Measurements from ENCODE around the gene MED26.

The MED26 gene

DNA sequence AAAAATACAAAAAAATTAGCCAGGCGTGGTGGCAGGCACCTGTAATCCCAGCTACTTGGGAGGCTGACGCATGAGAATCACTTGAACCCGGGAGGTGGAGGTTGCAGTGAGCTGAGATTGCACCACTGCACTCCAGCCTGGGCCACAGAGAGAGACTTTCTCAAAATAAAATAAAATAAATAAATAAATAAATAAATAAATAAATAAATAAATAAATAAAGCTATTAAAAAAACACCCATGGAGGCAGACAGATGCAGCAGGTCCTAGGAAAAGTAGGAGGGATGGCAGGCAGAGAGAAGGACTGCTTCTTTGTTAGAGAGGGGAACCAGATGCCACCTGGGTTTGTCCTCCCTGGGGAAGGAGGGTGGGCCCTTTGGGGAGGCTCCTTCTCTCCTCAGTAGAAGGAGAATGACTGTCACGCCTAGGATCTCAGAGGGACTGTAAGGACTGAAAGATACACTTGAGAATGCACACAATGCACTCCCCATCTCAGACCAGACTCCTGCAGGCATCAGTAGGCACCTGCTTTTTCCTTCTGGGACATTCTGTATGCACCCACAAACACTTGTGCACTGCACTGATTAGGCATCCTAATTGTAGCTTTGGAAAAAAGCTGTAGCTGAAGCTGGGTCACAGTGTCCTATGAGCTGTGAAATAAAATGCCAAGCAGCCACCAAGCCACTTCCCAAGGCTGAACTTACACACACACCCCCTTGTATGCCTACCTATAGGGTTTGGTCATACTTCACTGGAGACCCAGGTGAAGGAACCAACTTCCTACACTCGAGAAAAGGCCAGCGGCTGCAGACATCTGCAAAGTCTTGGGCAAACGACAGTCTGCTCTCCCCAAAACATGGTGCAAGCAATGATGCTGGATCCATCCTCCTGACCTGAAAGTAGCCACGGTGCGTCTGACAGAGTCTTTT lies 36.9 kb downstream of the MED26 start:
- DNase-seq (ENCODE audit: low read depth in 2 of 2, low spot score in 1 of 2), result no peak

- DNase-seq (ENCODE audit: low read depth in 2 of 2, low spot score in 1 of 2), result no peak
Observed at GRCh38 chr19:16589917-16590316, 38.1 kb downstream of the MED26 start.

- no peak for DNase-seq (ENCODE audit: low read depth in 2 of 2, low spot score in 1 of 2)
Observed at GRCh38 chr19:16588824-16589577, 39.0 kb downstream of the MED26 start.

- DNase-seq (ENCODE audit: low read depth in 2 of 2, low spot score in 1 of 2), result no peak
Observed at GRCh38 chr19:16587833-16588823, 39.9 kb downstream of the MED26 start.

DNA sequence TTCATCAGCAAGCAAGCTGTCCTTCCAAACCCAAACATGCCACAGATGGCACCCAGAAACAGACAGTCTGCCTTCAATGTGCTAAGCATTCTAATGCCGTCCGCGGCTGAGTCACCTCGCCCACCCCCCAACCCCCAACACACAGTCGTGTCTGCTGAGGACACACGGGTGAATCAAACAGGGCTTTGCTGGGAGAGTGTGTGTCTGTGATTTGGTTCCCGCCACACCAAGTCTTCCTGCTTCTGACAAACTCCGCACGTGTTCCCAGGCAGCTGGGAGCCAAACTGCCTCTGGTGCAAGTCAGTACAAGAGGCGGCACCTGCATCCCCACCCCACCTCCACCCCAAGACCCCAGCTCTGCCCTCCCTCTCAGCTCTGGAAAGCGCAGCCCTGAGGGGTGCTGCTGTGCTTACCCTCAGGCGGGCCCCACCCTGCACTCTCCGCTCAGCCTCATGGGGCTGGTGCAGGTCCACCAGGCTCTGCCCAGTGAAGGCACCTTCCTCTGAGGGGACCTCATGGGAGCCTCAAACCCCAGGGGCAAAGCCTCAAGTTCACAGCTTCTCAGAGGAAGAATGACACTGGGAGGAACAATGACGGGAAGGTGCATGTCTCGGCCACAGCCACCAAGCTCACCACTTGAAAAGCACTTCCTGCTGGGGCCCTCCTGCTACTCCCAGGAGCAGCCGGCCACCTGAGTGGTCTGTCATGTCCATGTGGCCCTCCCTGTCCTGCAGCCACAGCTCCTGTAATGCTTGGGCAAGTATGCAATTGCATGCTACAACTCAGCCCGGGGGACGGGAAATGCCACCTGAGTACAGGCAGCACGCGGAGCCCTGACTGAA lies 40.8 kb downstream of the MED26 start:
- no peak for DNase-seq (ENCODE audit: low read depth in 2 of 2, low spot score in 1 of 2)

DNA sequence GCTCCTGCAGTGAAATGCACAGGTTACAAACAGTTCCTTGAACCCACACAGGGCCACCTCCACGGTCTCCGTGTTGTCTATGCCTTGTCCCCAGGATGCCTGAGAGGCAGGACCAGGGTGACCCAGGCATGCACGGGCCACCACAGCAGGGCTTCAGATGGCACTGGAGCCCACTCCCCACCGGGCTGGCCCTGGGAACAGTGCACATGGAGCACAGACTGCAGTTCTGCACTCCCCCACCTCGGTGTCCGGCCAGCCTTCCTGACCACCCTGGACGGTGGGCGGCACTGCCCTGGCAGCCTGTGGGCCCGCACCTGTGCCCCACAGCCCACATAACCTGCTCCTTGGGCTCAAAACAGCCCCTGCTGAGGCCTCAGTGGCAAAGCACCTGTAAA lies 41.5 kb downstream of the MED26 start:
- no peak for DNase-seq (ENCODE audit: low read depth in 2 of 2, low spot score in 1 of 2)

DNA sequence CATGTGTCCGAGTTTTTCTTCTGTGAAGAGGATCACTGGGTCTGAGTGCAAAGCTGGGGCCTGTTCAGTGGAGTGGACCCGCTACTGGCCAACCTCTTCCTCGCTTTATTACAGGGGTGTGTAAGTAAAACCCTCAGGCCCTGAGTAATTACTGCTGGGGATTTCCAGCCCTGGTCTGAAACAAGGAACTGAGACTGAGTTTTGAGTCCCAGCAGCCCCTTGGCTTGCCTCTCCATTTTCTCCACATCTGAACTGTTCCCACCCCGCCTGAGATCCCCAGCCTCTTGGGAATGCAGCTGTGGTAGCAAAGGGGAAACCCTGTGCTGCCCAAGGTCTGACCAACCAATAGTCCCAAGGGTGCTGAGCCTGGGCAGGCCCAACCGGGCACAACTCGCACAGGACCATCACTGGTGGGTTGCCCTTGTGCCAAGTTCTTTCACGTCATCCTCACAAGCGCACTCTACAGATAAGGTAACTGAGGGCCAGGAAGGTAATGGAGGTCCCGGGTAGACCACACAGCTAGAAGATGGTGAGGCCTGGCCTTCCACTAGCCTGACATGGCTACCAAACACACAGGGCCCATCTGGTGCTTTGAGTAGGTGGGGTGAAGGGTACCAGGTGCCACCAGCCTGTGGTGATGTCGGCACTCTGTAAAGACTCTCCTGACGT lies 42.1 kb downstream of the MED26 start:
- no peak for DNase-seq (ENCODE audit: low read depth in 2 of 2, low spot score in 1 of 2)

DNA sequence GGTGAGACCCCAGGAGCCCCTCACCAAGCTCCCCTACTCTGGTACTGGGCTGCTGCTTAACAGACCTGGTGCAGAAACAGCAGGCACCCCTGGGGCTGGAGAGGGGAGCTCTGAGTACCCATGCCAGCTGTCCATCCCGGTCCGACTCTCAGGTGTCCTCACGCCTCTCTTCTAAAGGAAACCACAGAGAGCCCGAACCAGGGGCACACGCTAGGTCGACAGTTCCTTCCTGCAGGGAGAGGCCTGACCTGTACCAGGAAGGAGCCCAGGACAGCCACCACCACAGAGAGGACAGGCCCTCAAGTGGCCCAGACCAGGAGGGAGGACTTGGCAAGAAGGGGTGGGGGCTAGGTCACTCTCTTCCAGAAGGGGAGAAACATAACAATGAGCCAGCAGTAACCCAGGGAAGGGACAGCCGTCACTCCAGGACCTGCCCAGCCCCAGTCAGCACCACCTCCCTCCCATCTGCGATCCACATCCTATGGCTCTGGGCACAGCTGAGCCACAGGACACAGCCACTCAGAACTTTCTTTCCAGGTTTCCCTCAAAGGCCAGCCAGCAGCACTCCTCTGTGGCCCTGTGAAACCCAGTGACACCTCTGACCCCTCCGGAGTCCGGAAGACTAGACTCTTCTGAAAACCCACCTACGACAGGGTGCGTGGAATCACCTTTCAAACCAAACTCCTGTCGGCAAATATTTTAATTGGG lies 42.8 kb downstream of the MED26 start:
- no peak for DNase-seq (ENCODE audit: low read depth in 2 of 2, low spot score in 1 of 2)

DNA sequence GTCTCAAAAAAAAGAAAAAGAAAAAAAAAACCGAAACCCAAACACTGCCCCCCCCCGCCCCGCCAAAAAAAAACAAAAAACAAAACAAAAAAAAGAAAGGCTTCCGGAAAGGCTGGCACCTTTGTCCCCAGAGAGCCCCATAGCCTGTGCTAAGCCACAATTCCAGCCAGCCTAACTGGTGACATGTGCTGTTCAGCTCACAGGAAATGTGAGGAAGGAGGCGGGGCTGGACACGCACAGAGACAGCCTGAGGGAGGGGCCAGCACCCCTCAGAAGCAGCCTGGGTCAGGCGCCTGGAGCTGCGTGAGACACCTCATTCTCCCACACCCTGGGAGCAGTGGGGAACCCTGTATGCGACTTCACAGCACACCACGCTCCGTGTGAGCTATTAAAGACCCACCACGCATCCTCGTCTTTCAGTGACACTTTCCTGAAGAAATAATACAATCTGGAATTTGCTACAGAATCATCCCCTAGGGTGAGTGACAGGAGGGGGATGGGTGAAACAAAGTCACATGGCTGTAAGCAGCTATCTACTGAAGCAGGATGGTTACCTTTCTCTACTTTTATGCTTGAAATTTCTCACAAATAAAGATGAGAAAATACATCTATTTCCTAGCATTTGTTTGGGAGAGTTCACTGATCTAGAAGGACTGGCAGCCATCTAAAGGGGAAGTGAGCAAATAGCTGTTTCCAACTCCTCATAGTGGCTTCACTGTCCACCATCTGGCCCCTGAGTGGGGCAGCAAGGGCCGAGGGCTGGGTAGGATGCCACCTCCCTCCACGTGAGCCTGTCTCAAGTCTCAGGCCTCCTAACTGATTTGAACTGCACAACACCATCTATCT lies 43.5 kb downstream of the MED26 start:
- DNase-seq (ENCODE audit: low read depth in 2 of 2, low spot score in 1 of 2), result peak; percentile 77 to 79

DNA sequence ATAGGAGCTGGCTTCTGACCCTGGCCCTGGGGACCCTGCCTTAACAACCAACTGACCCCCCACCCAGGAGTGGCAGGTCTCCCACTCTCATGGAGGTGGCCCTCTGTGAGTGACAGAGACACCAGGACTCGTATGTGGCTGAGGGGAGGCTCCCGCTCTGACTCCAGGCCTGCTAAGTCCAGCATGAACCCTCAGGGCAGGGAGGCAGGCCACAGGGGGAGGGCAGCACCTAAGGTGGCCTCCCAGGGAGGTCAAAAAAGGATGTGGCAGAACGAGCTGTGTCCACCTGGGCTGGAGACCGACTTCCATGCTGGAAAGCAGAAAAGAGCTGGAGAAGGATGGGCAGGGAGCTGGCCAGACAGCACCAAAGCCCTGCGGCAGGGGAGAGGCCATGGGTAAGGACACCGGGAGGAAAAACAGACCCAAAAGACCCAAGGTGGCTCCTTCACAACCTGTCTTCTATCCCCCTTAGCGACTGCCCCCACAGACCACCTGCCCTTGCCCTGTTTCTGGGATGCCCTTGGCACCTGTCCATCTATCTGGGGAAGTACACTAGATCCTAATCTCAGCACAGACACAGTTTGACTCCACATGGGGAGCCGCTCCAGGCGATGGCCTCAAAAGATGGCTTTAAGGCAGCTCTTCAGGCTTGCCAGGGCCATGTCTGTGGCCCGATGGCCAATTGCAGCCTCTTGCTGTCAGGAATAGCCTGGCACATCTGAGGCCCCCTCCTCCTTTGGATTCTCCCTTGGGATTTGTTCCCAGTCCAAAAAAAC lies 45.3 kb downstream of the MED26 start:
- no peak for DNase-seq (ENCODE audit: low read depth in 2 of 2, low spot score in 1 of 2)

DNA sequence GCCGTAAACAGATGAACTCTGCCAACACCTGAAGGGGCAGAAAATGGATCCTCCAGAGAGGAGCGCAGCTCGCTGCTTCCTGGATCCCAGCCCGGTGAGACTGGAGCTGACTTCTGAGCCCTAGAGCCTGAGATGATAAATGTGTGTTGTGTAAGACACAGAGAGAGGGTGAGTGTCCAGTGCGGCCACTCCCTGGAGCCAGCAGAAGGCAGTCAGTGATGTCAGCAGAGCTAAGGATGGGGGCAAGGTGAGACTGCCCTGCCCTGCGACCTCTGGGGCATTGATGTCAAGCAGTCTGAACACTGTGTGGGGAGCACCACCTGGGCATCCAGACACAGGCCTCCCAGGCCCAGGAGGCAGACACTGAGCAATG lies 46.0 kb downstream of the MED26 start:
- DNase-seq (ENCODE audit: low read depth in 2 of 2, low spot score in 1 of 2), result no peak

GRCh38 chr19:16581145-16581970 lies 46.6 kb downstream of the MED26 start:
- no peak for DNase-seq (ENCODE audit: low read depth in 2 of 2, low spot score in 1 of 2)

DNA sequence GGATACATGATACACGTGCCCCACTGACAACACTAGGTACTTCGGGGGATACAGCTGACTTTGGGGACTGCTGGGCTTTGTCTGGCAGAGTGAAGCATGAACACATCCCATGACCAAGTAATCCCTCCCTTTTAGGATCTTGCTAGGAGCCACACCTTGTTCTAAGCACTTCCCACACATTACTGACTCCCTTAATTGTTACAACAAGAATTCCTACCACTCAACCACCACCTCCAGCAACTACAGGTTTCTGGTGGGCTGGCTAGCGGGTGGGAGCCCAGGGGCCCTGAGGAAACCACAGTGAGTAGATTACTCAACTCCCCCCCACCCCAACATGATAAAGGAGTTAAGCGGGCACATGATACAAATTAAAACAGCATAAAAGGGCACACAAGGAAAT lies 48.6 kb downstream of the MED26 start:
- no peak for DNase-seq (ENCODE audit: low read depth in 2 of 2, low spot score in 1 of 2)

- no peak for DNase-seq (ENCODE audit: low read depth in 2 of 2, low spot score in 1 of 2)
Observed at GRCh38 chr19:16577531-16577985, 50.4 kb downstream of the MED26 start.

GRCh38 chr19:16576690-16577530 lies 51.1 kb downstream of the MED26 start:
- DNase-seq (ENCODE audit: low read depth in 2 of 2, low spot score in 1 of 2), result no peak

All from stimulated activated CD8-positive, alpha-beta memory T cell treated with anti-CD3 and anti-CD28 coated beads, Interleukin-4, amount 100 ng/mL, for 1 hour (primary cell).